ENCODE measurements around the gene DDX3X.
"Not testable (repeated sequence)": the region's sequence is repeated elsewhere in the genome, so short reads cannot be mapped to it uniquely, and the experiment has no call there.

Gene DDX3X

GRCh38 chrX:41337140-41337539, 3.2 kb downstream of the DDX3X start:
- peaks cover 28% of the 10 kb centered on the region for H3K4me1 Mint-ChIP-seq
- peak overlapping the region; percentile 70 for H3K27ac Mint-ChIP-seq
- H3K4me3 Mint-ChIP-seq = peak overlapping the region; percentile 99
- no peaks in the 10 kb centered on the region for H3K9me3 Mint-ChIP-seq
- no peaks in the 10 kb centered on the region for H3K27me3 Mint-ChIP-seq
- H3K36me3 Mint-ChIP-seq = peaks cover 17% of the 10 kb centered on the region

- Mint-ChIP-seq H3K4me3 (peak overlapping the region; percentile 99), H3K9me3 (no peaks in the 10 kb centered on the region), H3K36me3 (peaks cover 22% of the 10 kb centered on the region), H3K27ac (peak overlapping the region; percentile 35), H3K4me1 (peaks cover 34% of the 10 kb centered on the region), H3K27me3 (no peaks in the 10 kb centered on the region)
These were observed 4.5 kb downstream of the DDX3X start for GRCh38 chrX:41338436-41338835.

- Mint-ChIP-seq H3K4me3 (peak overlapping the region; percentile 99), H3K36me3 (peaks cover 25% of the 10 kb centered on the region), H3K27me3 (no peaks in the 10 kb centered on the region), H3K27ac (peak overlapping the region; percentile 95), H3K9me3 (no peaks in the 10 kb centered on the region), H3K4me1 (peaks cover 37% of the 10 kb centered on the region)
These were observed 5.2 kb downstream of the DDX3X start for GRCh38 chrX:41339148-41339547.

GRCh38 chrX:41344053-41344452, 10.1 kb downstream of the DDX3X start:
- H3K27ac Mint-ChIP-seq = peak overlapping the region; percentile 59
- peaks cover 18% of the 10 kb centered on the region for H3K36me3 Mint-ChIP-seq
- H3K9me3 Mint-ChIP-seq = no peaks in the 10 kb centered on the region
- peak overlapping the region; percentile 39 for H3K4me3 Mint-ChIP-seq
- no peaks in the 10 kb centered on the region for H3K27me3 Mint-ChIP-seq
- H3K4me1 Mint-ChIP-seq = peaks cover 26% of the 10 kb centered on the region

- Mint-ChIP-seq H3K4me1 (peaks cover 28% of the 10 kb centered on the region), H3K27ac (no peak overlapping the region), H3K9me3 (no peaks in the 10 kb centered on the region), H3K4me3 (no peak overlapping the region), H3K36me3 (peaks cover 19% of the 10 kb centered on the region), H3K27me3 (no peaks in the 10 kb centered on the region)
These were observed 13.2 kb downstream of the DDX3X start for GRCh38 chrX:41347186-41347585.

GRCh38 chrX:41348551-41348950, 14.6 kb downstream of the DDX3X start:
- peaks cover 31% of the 10 kb centered on the region for H3K4me1 Mint-ChIP-seq
- peak overlapping the region; percentile 23 for H3K27ac Mint-ChIP-seq
- H3K27me3 Mint-ChIP-seq = no peaks in the 10 kb centered on the region
- H3K36me3 Mint-ChIP-seq = peaks cover 14% of the 10 kb centered on the region
- H3K4me3 Mint-ChIP-seq = no peak overlapping the region
- H3K9me3 Mint-ChIP-seq = no peaks in the 10 kb centered on the region

- no peaks in the 10 kb centered on the region for H3K27me3 Mint-ChIP-seq
- H3K36me3 Mint-ChIP-seq = peaks cover 11% of the 10 kb centered on the region
- no peaks in the 10 kb centered on the region for H3K9me3 Mint-ChIP-seq
- peaks cover 34% of the 10 kb centered on the region for H3K4me1 Mint-ChIP-seq
- no peak overlapping the region for H3K4me3 Mint-ChIP-seq
- peak overlapping the region; percentile 93 for H3K27ac Mint-ChIP-seq
These were observed 16.4 kb downstream of the DDX3X start for GRCh38 chrX:41350150-41350975.

GRCh38 chrX:41350976-41351569, 17.1 kb downstream of the DDX3X start:
- Mint-ChIP-seq H3K27ac (peak overlapping the region; percentile 93), H3K4me1 (peaks cover 34% of the 10 kb centered on the region), H3K4me3 (no peak overlapping the region), H3K27me3 (no peaks in the 10 kb centered on the region), H3K36me3 (peaks cover 11% of the 10 kb centered on the region), H3K9me3 (no peaks in the 10 kb centered on the region)

GRCh38 chrX:41351923-41352322, 18.0 kb downstream of the DDX3X start:
- Mint-ChIP-seq H3K4me3 (no peak overlapping the region), H3K27ac (peak overlapping the region; percentile 84), H3K27me3 (no peaks in the 10 kb centered on the region), H3K36me3 (peaks cover 10% of the 10 kb centered on the region), H3K9me3 (no peaks in the 10 kb centered on the region), H3K4me1 (peaks cover 34% of the 10 kb centered on the region)

GRCh38 chrX:41352329-41352838, 18.4 kb downstream of the DDX3X start:
- Mint-ChIP-seq H3K27ac (peak overlapping the region; percentile 31), H3K4me3 (no peak overlapping the region), H3K9me3 (no peaks in the 10 kb centered on the region), H3K4me1 (peaks cover 34% of the 10 kb centered on the region), H3K27me3 (no peaks in the 10 kb centered on the region), H3K36me3 (peaks cover 7% of the 10 kb centered on the region)

GRCh38 chrX:41353985-41354384, 20.0 kb downstream of the DDX3X start:
- H3K4me1 Mint-ChIP-seq = peaks cover 34% of the 10 kb centered on the region
- no peak overlapping the region for H3K4me3 Mint-ChIP-seq
- H3K9me3 Mint-ChIP-seq = no peaks in the 10 kb centered on the region
- H3K27ac Mint-ChIP-seq = no peak overlapping the region
- H3K27me3 Mint-ChIP-seq = no peaks in the 10 kb centered on the region
- peaks cover 5% of the 10 kb centered on the region for H3K36me3 Mint-ChIP-seq

- Mint-ChIP-seq H3K9me3 (no peaks in the 10 kb centered on the region), H3K4me1 (peaks cover 6% of the 10 kb centered on the region), H3K27ac (no peak overlapping the region), H3K4me3 (no peak overlapping the region), H3K36me3 (no peaks in the 10 kb centered on the region), H3K27me3 (no peaks in the 10 kb centered on the region)
These were observed 35.2 kb downstream of the DDX3X start for GRCh38 chrX:41369152-41369551.

GRCh38 chrX:41371575-41371974, 37.6 kb downstream of the DDX3X start:
- not testable (repeated sequence) for H3K4me1 Mint-ChIP-seq, H3K36me3 Mint-ChIP-seq, H3K27me3 Mint-ChIP-seq, H3K9me3 Mint-ChIP-seq, H3K4me3 Mint-ChIP-seq
- peak overlapping the region; percentile 60 for H3K27ac Mint-ChIP-seq

- peaks cover 5% of the 10 kb centered on the region for H3K4me1 Mint-ChIP-seq
- no peaks in the 10 kb centered on the region for H3K27me3 Mint-ChIP-seq
- H3K27ac Mint-ChIP-seq = no peak overlapping the region
- no peaks in the 10 kb centered on the region for H3K9me3 Mint-ChIP-seq
- H3K4me3 Mint-ChIP-seq = no peak overlapping the region
- no peaks in the 10 kb centered on the region for H3K36me3 Mint-ChIP-seq
These were observed 40.1 kb downstream of the DDX3X start for GRCh38 chrX:41373989-41374606.

- Mint-ChIP-seq H3K27ac (peak overlapping the region; percentile 12), H3K4me1 (peaks cover 4% of the 10 kb centered on the region), H3K36me3 (no peaks in the 10 kb centered on the region)
These were observed 43.7 kb downstream of the DDX3X start for GRCh38 chrX:41377624-41378023.

GRCh38 chrX:41381685-41382084, 47.7 kb downstream of the DDX3X start:
- no peak overlapping the region for H3K27ac Mint-ChIP-seq
- H3K4me3 Mint-ChIP-seq = no peak overlapping the region
- no peaks in the 10 kb centered on the region for H3K27me3 Mint-ChIP-seq
- no peaks in the 10 kb centered on the region for H3K36me3 Mint-ChIP-seq
- peaks cover 20% of the 10 kb centered on the region for H3K4me1 Mint-ChIP-seq
- no peaks in the 10 kb centered on the region for H3K9me3 Mint-ChIP-seq

More at GRCh38 chrX:41377624-41378023, 43.7 kb downstream of the DDX3X start:
- no peak overlapping the region for H3K4me3 Mint-ChIP-seq
- H3K9me3 Mint-ChIP-seq = no peaks in the 10 kb centered on the region
- H3K27me3 Mint-ChIP-seq = no peaks in the 10 kb centered on the region
